OCI-LY3 (cell line): ENCODE measurements around the gene IQCF6.

Source experiments
- EZH2phosphoT487 ChIP-seq: fragments of 200-600 bp; shearing (Covaris generic); IDR thresholded peaks from 2 replicates; pipeline ENCODE4 v1.6.1; 2018; ENCODE audit warnings: antibody characterized with exemption, mixed run types, low read depth
- TF ChIP-seq, protein P1 (sequence below): fragments of 200-600, 300-600 bp; sonication (generic); IDR thresholded peaks from 2 replicates; pipeline ENCODE4 v1.5.1; 2014; ENCODE audit warnings: antibody characterized with exemption, low read length, low read depth

- TF ChIP-seq EZH2phosphoT487: no peak
- TF ChIP-seq, protein P1, sequence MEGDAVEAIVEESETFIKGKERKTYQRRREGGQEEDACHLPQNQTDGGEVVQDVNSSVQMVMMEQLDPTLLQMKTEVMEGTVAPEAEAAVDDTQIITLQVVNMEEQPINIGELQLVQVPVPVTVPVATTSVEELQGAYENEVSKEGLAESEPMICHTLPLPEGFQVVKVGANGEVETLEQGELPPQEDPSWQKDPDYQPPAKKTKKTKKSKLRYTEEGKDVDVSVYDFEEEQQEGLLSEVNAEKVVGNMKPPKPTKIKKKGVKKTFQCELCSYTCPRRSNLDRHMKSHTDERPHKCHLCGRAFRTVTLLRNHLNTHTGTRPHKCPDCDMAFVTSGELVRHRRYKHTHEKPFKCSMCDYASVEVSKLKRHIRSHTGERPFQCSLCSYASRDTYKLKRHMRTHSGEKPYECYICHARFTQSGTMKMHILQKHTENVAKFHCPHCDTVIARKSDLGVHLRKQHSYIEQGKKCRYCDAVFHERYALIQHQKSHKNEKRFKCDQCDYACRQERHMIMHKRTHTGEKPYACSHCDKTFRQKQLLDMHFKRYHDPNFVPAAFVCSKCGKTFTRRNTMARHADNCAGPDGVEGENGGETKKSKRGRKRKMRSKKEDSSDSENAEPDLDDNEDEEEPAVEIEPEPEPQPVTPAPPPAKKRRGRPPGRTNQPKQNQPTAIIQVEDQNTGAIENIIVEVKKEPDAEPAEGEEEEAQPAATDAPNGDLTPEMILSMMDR: no peak
Observed at GRCh38 chr3:51733859-51734571, 45.0 kb downstream of the IQCF6 start.
